Epithelial cell of proximal tubule (primary cell): ENCODE data around the gene CPNE8. TPM values are rescaled to one million over a fixed set of nuclear protein-coding genes. Genes with fewer than 3 reads are reported as not detected.

Source experiments
- DNase-seq: peaks from one replicate; pipeline ENCODE4 v3.0.0-alpha.2; 2011; ENCODE audit warnings: low read depth
- H3K4me3 ChIP-seq: 2 replicates; pipeline ENCODE4 v1.5.1; 2011; ENCODE audit warnings: low read depth, mild to moderate bottlenecking, low read length
- CTCF ChIP-seq: conservative IDR thresholded peaks from 2 replicates; pipeline ENCODE4 v1.5.1; 2012; ENCODE audit warnings: low read depth, mild to moderate bottlenecking, low read length
- total RNA-seq: library from RNA; depleted of rRNA; stranded (reverse); fragments of >200 nt; gene quantifications from 2 replicates; pipeline ENCODE4 v1.2.3, GENCODE V29; 2015

The CPNE8 gene
- total RNA-seq, 1 donor from 2014 or later: 7.1 TPM

- DNase-seq: no peak
- H3K4me3 ChIP-seq: peak overlapping the region; percentile 89
- TF ChIP-seq CTCF: no peak
Observed at GRCh38 chr12:38907201-38907923, 2.0 kb upstream of the CPNE8 start.

GRCh38 chr12:38906482-38907200, 1.2 kb upstream of the CPNE8 start:
- peak overlapping the region; percentile 89 for H3K4me3 ChIP-seq
- TF ChIP-seq CTCF: peak; percentile 91
- no peak for DNase-seq

GRCh38 chr12:38904537-38905479, 583 bp downstream of the CPNE8 start:
- TF ChIP-seq CTCF: no peak
- DNase-seq: no peak
- peak overlapping the region; percentile 89 for H3K4me3 ChIP-seq

GRCh38 chr12:38903596-38903995, 1.8 kb downstream of the CPNE8 start:
- DNase-seq: no peak
- no peak for TF ChIP-seq CTCF
- peak overlapping the region; percentile 89 for H3K4me3 ChIP-seq

- no peak for TF ChIP-seq CTCF
- H3K4me3 ChIP-seq: no peak overlapping the region
- DNase-seq: no peak
Observed at GRCh38 chr12:38898001-38898684, 7.2 kb downstream of the CPNE8 start.

- DNase-seq: no peak
- TF ChIP-seq CTCF: no peak
- H3K4me3 ChIP-seq: no peak overlapping the region
Observed at GRCh38 chr12:38895446-38895845, 9.9 kb downstream of the CPNE8 start.
